NCI-H1105 treated with DMSO at 0.1 percent for 48 hours (cell line): ENCODE data around the gene CHST8.
A peak's percentile ranks its signal among the peaks of the same experiment; 100 is the strongest.

Experiments used
- DNase-seq: peaks from one replicate; lab custom pipeline; 2025; lab: John Stamatoyannopoulos, UW

The CHST8 gene

DNA sequence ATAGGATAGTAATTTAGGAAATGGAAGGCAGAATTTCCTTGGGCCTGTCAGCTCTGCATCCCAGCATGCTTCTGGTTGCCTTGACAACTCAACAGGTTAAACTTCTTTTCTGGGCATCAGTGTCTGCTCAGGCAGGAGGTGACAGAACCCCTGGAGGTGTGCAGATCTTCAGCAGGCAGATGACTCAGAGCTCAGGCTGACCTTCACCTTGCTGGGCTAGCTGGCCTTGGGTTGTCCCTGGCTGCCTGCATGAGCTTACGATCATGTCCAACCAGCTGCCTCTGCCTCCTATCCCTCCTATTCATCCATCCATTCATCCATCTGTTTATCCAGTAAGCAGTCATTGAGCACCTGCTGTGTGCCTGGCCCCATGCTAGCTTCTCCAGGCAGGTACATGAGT, 93.7 kb downstream of the CHST8 start:
- no peak for DNase-seq

DNA sequence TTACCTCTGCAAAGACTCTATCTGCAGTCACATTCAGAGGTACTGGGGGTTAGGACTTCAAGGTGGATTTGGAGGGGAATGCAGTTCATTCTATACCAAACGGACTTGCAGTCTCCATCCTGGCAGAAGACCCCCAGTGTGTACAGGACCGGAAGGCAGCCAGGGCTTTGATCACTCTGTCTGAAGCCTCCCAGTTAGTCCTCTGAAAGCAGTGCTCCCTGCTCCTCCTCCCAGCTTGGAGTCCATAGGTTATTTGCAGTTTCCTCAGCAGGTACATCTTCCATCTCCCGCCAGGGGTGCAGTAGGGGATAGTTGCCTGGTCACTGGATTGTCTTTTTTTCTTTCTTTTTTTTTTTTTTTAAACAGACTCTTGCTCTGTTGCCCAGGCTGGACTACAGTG, 96.1 kb downstream of the CHST8 start:
- no peak for DNase-seq

DNA sequence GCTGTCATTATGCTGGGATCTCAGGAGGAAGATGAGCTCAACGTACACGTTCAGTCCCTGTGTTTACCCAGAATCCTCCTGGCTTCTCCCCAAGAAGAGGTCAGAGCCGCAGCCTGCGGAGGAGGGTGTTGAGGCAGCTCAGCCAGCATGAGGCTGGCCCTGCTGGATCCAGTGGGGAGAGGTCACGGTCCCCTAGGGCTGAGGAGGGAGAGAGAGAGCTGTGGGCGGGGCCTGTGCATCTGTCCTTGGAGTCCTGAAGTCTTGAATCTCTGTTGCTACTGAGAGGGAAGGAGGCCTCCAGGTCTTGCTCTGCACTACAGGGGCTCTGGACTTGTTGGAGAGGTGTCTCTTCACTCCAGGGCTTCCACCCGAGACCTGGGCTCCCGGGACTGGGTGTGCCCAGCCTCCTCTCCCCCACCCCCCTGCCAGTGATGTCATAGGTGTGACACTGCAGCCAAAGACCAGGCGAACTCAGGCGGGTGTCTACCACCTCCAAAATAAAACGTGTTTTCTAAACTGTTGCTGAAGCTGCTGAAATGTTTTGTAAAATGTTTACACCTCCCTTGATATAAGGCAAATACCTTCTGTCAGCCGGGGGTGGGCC, 97.0 kb downstream of the CHST8 start:
- no peak for DNase-seq

DNA sequence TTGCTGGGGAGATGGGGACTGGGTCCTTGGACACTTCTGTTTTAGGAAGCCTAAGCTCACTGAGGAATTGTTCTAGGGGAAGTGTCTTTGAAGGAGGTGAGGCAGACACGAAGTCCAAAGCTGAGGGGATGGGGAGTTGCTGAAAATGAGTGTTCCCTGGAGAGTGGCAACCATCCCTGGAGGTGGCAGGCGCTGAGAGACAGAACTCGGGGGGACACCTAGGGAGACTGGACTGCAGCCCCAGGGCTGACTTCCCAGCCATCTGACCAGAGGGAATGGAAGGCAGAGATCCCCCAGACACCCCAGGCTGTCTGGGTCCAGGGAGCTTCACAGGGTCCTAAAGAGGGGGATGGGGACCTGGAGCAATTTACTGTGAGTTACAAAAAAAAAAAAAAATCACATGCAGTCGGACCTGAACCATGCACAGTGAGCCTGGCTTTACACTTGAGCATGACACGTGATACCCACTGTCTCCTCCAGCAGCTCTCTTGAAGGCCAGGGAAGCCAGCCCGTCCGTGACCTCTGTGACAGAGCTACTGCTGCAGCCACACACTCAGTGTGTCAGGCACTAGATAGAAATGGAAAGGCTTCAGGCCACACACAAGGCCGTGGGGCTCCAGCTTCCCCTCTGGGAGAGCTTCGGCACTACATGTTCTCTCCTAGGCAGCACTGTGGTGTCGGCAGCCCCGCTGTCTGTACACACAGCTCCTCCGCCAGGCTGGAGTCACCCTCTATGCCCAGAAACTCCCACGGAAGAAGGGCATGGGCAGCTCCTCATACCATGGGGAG, 97.8 kb downstream of the CHST8 start:
- no peak for DNase-seq

DNA sequence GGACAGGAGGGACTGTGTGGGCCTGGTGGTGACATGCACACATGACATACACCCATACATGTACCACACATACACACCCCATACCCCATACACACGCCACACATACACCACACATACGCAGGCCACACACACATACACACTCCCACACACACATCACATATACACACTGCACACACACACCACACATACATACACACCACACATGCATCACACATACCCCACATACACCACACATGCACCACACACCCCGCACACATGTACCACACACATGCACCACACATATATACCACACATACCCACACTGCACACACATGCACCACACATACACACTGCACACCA, 98.4 kb downstream of the CHST8 start:
- no peak for DNase-seq

- no peak for DNase-seq
Observed at GRCh38 chr19:33720691-33721682, 99.2 kb downstream of the CHST8 start.

DNA sequence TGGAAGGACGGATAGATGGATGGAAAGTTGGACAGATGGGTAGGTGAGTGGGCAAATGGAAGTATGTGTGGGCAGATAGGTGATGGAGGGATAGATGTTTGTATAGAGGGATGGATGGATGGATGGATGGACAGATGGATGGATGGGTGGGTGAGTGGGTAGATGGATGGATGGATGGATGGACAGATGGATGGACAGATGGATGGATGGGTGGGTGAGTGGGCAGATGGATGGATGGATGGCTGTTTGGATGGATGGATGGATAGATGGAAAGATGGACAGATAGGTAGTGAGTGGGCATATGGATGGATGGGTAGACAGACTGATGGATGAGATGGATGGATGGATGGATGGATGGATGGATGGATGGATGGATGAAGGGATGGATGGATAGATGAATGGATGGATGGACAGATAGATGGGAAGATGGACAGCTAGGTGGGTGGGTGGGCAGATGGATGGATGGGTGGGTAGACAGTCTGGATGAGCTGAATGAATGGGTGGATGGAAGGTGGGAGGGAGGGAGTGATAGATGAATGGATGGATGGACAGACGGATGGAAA, 100.1 kb downstream of the CHST8 start:
- no peak for DNase-seq

GRCh38 chr19:33722456-33723239, 100.9 kb downstream of the CHST8 start:
- no peak for DNase-seq

DNA sequence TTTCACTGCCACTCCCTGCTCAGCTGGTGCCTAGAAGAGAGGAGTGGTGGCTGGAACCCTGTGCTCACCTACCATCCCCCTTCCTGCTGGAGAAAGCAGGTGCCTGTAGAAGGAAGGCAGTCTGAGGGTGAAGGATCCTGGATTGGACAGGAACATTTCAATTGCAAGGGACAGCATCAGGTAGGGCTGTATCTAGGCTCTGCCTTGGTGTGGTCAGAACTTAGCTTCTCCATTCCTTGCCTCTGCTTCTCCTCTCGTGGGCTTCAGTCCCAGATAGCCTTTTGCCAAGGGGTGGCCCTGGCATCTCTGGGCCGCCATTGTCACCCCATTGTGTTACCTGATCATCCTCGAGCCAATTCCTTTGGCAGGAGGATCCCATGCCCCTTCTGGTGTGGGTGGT, 101.8 kb downstream of the CHST8 start:
- no peak for DNase-seq

GRCh38 chr19:33724021-33724720, 102.4 kb downstream of the CHST8 start:
- DNase-seq, result no peak

DNA sequence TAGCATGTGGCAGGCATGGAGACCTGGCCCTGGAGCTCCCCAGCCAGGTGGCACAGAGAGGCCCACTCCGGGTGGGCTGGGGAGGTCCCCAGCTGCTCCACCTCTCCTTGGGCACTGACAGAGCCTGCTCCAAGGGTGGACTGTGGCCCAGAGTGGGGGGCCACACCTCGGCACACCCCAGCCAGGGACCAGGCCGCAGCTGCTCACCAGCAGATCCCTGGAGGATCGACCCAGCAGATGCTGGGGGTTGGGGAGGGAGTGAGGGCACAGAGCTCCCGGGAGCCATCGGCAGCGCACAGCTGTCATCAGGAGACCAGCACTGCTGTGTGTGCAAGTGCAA, 102.9 kb downstream of the CHST8 start:
- no peak for DNase-seq

DNA sequence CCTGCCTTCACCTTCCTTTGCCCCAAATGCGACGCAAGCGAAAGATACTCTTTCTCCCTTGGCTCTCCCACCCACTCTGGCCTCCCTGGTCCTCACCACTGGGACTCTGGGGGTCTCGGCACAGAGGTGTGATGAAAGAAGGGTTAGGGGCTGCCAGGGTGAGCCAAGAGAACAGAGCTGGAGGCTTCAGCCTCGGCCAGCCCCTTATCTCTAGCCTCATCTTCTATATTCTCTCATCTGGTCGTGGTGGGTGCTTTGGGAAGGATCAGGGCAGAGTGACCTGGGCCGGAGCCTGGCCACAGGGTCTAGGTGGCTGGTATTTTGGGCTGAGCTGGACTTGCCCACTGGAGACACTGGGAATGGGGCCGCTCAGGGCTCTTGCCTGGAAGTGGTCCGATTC, 103.8 kb downstream of the CHST8 start:
- no peak for DNase-seq

GRCh38 chr19:33726756-33727155, 105.0 kb downstream of the CHST8 start:
- DNase-seq, result no peak

- DNase-seq, result peak; percentile 16
Observed at GRCh38 chr19:33727331-33727998, 105.7 kb downstream of the CHST8 start.

DNA sequence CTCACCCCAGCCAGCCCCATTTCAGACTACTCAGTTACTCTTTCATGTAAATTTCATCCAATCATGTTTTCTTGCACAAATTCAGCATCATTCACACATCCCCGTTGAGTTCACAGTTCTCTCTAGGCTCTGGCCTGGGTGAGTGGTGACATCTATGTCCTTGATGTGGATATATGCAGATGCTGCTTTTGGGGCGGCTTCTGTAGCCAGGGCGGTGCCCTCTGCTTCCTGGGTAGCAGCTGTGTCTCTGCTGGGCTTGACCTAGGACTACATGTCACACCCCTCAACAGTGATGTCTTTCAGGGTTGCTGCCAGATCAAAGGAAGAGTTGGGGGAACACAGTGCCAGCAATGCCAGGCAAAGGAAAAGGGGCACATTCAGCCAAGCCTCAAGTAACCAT, 106.4 kb downstream of the CHST8 start:
- DNase-seq, result no peak

- no peak for DNase-seq
Observed at GRCh38 chr19:33730858-33731607, 109.3 kb downstream of the CHST8 start.

- DNase-seq, result no peak
Observed at GRCh38 chr19:33731881-33732280, 110.1 kb downstream of the CHST8 start.

DNA sequence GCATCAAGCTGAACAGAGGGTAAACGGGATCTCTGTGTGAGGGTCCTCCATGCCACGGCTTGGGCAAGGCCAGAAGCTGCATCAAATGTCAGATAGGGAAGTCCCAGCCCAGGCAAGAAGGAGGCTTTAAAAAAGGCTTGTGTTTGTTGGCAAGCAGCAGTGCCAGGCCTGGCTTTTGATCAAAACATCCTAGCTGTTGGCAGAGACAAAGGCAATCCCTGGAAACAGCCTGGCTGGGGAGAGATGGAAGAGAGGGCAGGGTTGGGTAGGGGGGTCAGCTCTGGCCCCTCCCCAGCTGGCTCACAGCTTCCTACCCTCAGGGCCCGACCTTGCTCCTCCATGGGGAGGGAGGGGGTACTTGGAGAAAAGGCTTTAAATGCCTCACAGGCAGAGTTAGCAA, 113.2 kb downstream of the CHST8 start:
- DNase-seq, result peak; percentile 34

DNA sequence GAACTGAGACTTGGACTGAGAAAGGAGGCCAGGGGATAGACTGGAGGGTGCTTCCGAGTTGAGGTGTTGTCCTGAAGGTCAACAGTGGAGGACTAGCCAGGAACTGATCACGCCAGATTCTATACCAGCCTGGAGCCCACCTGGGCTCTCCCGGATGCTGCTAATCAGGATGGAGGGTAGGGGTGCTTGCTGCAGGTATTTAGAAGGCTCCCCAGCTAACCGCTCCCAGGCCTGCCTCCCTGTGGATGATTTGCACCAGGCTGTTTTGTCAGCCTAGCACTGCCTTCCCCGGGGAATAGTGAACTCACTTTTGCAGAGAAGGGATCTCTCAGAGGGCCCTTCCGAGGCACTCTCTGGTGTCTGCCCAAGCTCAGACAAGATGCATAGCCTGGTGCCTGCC, 114.4 kb downstream of the CHST8 start:
- DNase-seq, result no peak

- no peak for DNase-seq
Observed at GRCh38 chr19:33736787-33737186, 115.0 kb downstream of the CHST8 start.
